HCT116 (cell line): Measurements from ENCODE around the gene FGD3. TPM values are rescaled to one million over a fixed set of nuclear protein-coding genes. Genes with fewer than 3 reads are reported as not detected.
A peak's percentile ranks its signal among the peaks of the same experiment; 100 is the strongest.

Source experiments
- ATAC-seq: fragments of 200-7000 bp; cut with Tn5 transposase; 2 replicates; pipeline ENCODE4 v1.9.1; 2020; ENCODE audit warnings: mild to moderate bottlenecking, moderate library complexity
- BruUV-seq: library from RNA; stranded (reverse); fragments of 400-500 nt; replicated peaks from 2 replicates; lab custom pipeline; 2021; lab: Mats Ljungman, UMichigan
- CTCF ChIA-PET: fragments of 300-600 bp; sonication (Branson Sonifier 250); formaldehyde crosslinking; loops from one replicate; lab custom pipeline; 2021; ENCODE audit warnings: antibody characterized with exemption; lab: Charles Lee
- POLR2A ChIA-PET: fragments of 300-600, 350-600 bp; sonication (Branson Sonifier 250); formaldehyde crosslinking; loops from one replicate; lab custom pipeline; 2021; ENCODE audit warnings: antibody characterized with exemption; lab: Charles Lee
- RAD21 ChIA-PET, 2 experiments: fragments of 300-600 bp; sonication (Branson Sonifier 250); formaldehyde crosslinking; loops; one replicate each; lab custom pipeline; 2023; ENCODE audit warnings: low total read pairs in 2 of 2; ENCODE audit not compliant: uncharacterized antibody in 2 of 2, unreplicated experiment in 2 of 2, low non-redundant PET in 1 of 2; lab: Charles Lee
- DNase-seq: peaks from one replicate; pipeline ENCODE4 v3.0.0-alpha.2; 2010; ENCODE audit warnings: low read depth, low spot score
- H2AFZ ChIP-seq: fragments of 200-600 bp; shearing (Covaris generic), sonication (generic); 2 replicates; pipeline ENCODE4 v1.6.1; 2017; ENCODE audit warnings: low read depth, mixed run types, mixed read lengths, antibody characterized with exemption, low read length; ENCODE audit not compliant: poor library complexity, severe bottlenecking
- H3K27ac ChIP-seq: 2 replicates; pipeline ENCODE4 v1.5.1; 2012; ENCODE audit warnings: low read depth, low read length
- H3K27me3 ChIP-seq: fragments of 200-600 bp; sonication (generic); 2 replicates; pipeline ENCODE4 v1.6.1; 2016; ENCODE audit warnings: mixed run types, low read length, mixed read lengths; ENCODE audit not compliant: insufficient read depth
- H3K36me3 ChIP-seq, 2 experiments: fragments of 200-500 bp in 1 of 2; fragments of 200-600 bp in 1 of 2; sonication (Bioruptor generic) in 1 of 2; sonication (generic) in 1 of 2; 2 replicates each; pipeline versions ENCODE4 v1.5.1 to v1.6.1; 2014 to 2016; ENCODE audit warnings: low read length in 2 of 2, inconsistent platforms in 1 of 2, mixed read lengths in 1 of 2, mixed run types in 1 of 2; ENCODE audit not compliant: insufficient read depth in 2 of 2, control insufficient read depth in 1 of 2
- H3K4me1 ChIP-seq, 2 experiments: fragments of 200-600 bp in 1 of 2; sonication (generic) in 1 of 2; 2 replicates each; pipeline versions ENCODE4 v1.5.1 to v1.6.1; 2012 to 2017; ENCODE audit warnings: low read length in 2 of 2, inconsistent platforms in 1 of 2, mild to moderate bottlenecking in 1 of 2, mixed read lengths in 1 of 2, mixed run types in 1 of 2, moderate library complexity in 1 of 2; ENCODE audit not compliant: insufficient read depth in 2 of 2, control insufficient read depth in 1 of 2
- H3K4me2 ChIP-seq: fragments of 200-600 bp; sonication (generic); 2 replicates; pipeline ENCODE4 v1.6.1; 2017; ENCODE audit warnings: mixed run types, low read length, mixed read lengths
- H3K4me3 ChIP-seq, 2 experiments: fragments of 200-600 bp in 1 of 2; sonication (generic) in 1 of 2; replicated peaks in 1 of 2; 2 replicates each; pipeline ENCODE4 v1.5.1; 2011 to 2016; ENCODE audit warnings: low read length in 2 of 2, control low read depth in 1 of 2, low read depth in 1 of 2, mild to moderate bottlenecking in 1 of 2, mixed read lengths in 1 of 2, mixed run types in 1 of 2
- H3K79me2 ChIP-seq: fragments of 200-600 bp; sonication (generic); 2 replicates; pipeline ENCODE4 v1.6.1; 2017; ENCODE audit warnings: mild to moderate bottlenecking, mixed run types, low read length, moderate library complexity, mixed read lengths; ENCODE audit not compliant: insufficient read depth
- H3K9ac ChIP-seq: fragments of 200-600 bp; sonication (generic); 2 replicates; pipeline ENCODE4 v1.6.1; 2016; ENCODE audit warnings: low read length, mixed read lengths
- H3K9me2 ChIP-seq: fragments of 200-600 bp; sonication (generic), shearing (Covaris generic); 2 replicates; pipeline ENCODE4 v1.6.1; 2017; ENCODE audit warnings: mixed run types, mild to moderate bottlenecking, moderate library complexity; ENCODE audit not compliant: insufficient read depth
- H3K9me3 ChIP-seq, 2 experiments: fragments of 200-500 bp in 1 of 2; fragments of 200-600 bp in 1 of 2; sonication (Bioruptor generic) in 1 of 2; sonication (generic) in 1 of 2; 2 replicates each; pipeline ENCODE4 v1.6.1; 2014 to 2017; ENCODE audit warnings: low read length in 2 of 2, mixed read lengths in 2 of 2, inconsistent platforms in 1 of 2, low read depth in 1 of 2, mild to moderate bottlenecking in 1 of 2, mixed run types in 1 of 2, moderate library complexity in 1 of 2; ENCODE audit not compliant: control insufficient read depth in 1 of 2, insufficient read depth in 1 of 2
- H4K20me1 ChIP-seq: fragments of 200-600 bp; sonication (generic), shearing (Covaris generic); 2 replicates; pipeline ENCODE4 v1.6.1; 2017; ENCODE audit warnings: mixed run types, mild to moderate bottlenecking, moderate library complexity; ENCODE audit not compliant: insufficient read depth
- FOSL1 ChIP-seq: IDR thresholded peaks from 2 replicates; pipeline ENCODE4 v1.6.1; 2012; ENCODE audit warnings: low read depth
- POLR2A ChIP-seq: IDR thresholded peaks from 2 replicates; pipeline ENCODE4 v1.7.0; 2011; ENCODE audit warnings: borderline replicate concordance; ENCODE audit not compliant: insufficient read depth, insufficient read length; ENCODE audit errors: extremely low read depth
- RAD21 ChIP-seq: IDR thresholded peaks from 2 replicates; pipeline ENCODE4 v1.6.1; 2012; ENCODE audit warnings: low read depth, mild to moderate bottlenecking
- SIN3A ChIP-seq: IDR thresholded peaks from 2 replicates; pipeline ENCODE4 v1.6.1; 2012; ENCODE audit warnings: low read depth
- intact Hi-C: fragments of 100-400 bp; cut with micrococcal nuclease; formaldehyde crosslinking; loops from 2 replicates; pipeline ENCODE4 v1.10.0; 2022
- total RNA-seq: library from RNA; stranded (reverse); gene quantifications from one replicate; pipeline ENCODE4 v1.2.1, GENCODE V29; 2021; ENCODE audit not compliant: unreplicated experiment
- TF ChIP-seq, protein P1 (sequence below): IDR thresholded peaks from 2 replicates; pipeline ENCODE4 v1.6.1; 2011; ENCODE audit warnings: mild to moderate bottlenecking, low read length, moderate library complexity; ENCODE audit not compliant: insufficient replicate concordance; ENCODE audit errors: extremely low read depth
- TF ChIP-seq, protein P2 (sequence below): IDR thresholded peaks from 2 replicates; pipeline ENCODE4 v1.6.1; 2012
- TF ChIP-seq, protein P3 (sequence below): IDR thresholded peaks from 2 replicates; pipeline ENCODE4 v1.6.1; 2012; ENCODE audit warnings: low read depth
- TF ChIP-seq, protein P4 (sequence below), 3 experiments: fragments of 200-600 bp in 1 of 3; sonication (generic) in 1 of 3; IDR thresholded peaks in 2 of 3; conservative IDR thresholded peaks in 1 of 3; 2 replicates each; pipeline ENCODE4 v1.5.1; 2012 to 2017; ENCODE audit warnings: low read depth in 2 of 3, low read length in 2 of 3, antibody characterized with exemption in 1 of 3, borderline replicate concordance in 1 of 3, control low read depth in 1 of 3, mild to moderate bottlenecking in 1 of 3, mixed read lengths in 1 of 3, mixed run types in 1 of 3, moderate library complexity in 1 of 3; ENCODE audit not compliant: insufficient read depth in 1 of 3

FGD3 gene
- total RNA-seq, 1 experiment from 2014 or later, result 3.3 TPM

DNA sequence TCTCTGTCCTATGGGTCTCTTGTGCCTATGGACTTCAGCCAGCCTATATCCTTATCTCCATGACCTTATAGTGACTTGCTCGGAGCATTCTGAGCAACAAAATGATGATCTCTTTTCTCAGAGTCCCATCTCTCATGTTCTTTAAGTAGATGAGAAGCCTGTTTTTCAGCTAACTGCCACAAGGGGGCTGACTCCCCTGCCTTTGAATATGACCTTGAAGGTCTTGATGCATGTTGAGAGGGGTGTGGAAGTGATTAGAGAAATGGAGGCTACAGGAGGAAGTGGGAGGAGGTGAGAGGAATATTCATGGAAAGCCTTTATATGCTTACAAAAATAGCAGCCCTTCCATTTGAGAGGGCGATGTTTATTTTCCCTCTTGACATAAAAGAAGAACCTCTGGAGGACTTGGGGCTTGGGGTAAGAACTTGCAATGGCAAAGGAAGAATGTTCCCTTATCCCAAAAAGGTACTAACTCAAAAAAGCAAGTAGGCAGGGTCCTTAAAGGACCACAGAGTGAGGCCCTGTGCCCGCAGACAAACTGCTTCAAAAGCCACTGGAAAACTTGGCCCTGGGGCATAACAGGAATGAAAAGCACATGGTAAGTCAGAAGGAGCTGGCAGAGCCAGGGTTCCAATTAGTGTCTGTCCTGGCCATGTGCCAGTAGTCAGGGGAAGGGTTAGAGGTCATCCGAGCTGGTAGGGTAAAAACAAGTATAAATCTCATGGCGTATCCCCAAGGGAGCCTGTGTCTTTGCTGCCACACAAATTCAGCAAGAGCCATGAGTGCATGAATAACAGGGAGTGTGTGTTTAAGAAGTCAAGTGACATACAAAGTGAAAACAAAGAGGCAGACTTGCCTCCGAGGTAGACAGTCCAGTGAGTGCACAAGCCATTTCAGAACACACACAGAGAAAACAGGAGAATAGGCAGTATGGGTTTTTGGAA, 39.1 kb downstream of the FGD3 start:
- no peaks in the 10 kb centered on the region for H3K79me2 ChIP-seq
- H3K9me2 ChIP-seq, result no peaks in the 10 kb centered on the region
- H3K27ac ChIP-seq, result no peak overlapping the region
- TF ChIP-seq FOSL1 (no peak), RAD21 (peak; percentile 18; the same call in 1 of the 2 replicates), POLR2A (no peak), SIN3A (no peak)
- TF ChIP-seq, protein P1, sequence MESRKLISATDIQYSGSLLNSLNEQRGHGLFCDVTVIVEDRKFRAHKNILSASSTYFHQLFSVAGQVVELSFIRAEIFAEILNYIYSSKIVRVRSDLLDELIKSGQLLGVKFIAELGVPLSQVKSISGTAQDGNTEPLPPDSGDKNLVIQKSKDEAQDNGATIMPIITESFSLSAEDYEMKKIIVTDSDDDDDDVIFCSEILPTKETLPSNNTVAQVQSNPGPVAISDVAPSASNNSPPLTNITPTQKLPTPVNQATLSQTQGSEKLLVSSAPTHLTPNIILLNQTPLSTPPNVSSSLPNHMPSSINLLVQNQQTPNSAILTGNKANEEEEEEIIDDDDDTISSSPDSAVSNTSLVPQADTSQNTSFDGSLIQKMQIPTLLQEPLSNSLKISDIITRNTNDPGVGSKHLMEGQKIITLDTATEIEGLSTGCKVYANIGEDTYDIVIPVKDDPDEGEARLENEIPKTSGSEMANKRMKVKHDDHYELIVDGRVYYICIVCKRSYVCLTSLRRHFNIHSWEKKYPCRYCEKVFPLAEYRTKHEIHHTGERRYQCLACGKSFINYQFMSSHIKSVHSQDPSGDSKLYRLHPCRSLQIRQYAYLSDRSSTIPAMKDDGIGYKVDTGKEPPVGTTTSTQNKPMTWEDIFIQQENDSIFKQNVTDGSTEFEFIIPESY, result no peak
- TF ChIP-seq, protein P2, sequence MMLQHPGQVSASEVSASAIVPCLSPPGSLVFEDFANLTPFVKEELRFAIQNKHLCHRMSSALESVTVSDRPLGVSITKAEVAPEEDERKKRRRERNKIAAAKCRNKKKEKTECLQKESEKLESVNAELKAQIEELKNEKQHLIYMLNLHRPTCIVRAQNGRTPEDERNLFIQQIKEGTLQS, result no peak
- TF ChIP-seq, protein P3, sequence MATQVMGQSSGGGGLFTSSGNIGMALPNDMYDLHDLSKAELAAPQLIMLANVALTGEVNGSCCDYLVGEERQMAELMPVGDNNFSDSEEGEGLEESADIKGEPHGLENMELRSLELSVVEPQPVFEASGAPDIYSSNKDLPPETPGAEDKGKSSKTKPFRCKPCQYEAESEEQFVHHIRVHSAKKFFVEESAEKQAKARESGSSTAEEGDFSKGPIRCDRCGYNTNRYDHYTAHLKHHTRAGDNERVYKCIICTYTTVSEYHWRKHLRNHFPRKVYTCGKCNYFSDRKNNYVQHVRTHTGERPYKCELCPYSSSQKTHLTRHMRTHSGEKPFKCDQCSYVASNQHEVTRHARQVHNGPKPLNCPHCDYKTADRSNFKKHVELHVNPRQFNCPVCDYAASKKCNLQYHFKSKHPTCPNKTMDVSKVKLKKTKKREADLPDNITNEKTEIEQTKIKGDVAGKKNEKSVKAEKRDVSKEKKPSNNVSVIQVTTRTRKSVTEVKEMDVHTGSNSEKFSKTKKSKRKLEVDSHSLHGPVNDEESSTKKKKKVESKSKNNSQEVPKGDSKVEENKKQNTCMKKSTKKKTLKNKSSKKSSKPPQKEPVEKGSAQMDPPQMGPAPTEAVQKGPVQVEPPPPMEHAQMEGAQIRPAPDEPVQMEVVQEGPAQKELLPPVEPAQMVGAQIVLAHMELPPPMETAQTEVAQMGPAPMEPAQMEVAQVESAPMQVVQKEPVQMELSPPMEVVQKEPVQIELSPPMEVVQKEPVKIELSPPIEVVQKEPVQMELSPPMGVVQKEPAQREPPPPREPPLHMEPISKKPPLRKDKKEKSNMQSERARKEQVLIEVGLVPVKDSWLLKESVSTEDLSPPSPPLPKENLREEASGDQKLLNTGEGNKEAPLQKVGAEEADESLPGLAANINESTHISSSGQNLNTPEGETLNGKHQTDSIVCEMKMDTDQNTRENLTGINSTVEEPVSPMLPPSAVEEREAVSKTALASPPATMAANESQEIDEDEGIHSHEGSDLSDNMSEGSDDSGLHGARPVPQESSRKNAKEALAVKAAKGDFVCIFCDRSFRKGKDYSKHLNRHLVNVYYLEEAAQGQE, result no peak
- TF ChIP-seq, protein P4, sequence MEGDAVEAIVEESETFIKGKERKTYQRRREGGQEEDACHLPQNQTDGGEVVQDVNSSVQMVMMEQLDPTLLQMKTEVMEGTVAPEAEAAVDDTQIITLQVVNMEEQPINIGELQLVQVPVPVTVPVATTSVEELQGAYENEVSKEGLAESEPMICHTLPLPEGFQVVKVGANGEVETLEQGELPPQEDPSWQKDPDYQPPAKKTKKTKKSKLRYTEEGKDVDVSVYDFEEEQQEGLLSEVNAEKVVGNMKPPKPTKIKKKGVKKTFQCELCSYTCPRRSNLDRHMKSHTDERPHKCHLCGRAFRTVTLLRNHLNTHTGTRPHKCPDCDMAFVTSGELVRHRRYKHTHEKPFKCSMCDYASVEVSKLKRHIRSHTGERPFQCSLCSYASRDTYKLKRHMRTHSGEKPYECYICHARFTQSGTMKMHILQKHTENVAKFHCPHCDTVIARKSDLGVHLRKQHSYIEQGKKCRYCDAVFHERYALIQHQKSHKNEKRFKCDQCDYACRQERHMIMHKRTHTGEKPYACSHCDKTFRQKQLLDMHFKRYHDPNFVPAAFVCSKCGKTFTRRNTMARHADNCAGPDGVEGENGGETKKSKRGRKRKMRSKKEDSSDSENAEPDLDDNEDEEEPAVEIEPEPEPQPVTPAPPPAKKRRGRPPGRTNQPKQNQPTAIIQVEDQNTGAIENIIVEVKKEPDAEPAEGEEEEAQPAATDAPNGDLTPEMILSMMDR (IDR thresholded peaks at IDR 0.05 in 2 of 3, conservative IDR thresholded peaks at IDR 0.05 in 1 of 3; ENCODE audit: borderline replicate concordance in 1 of 3, insufficient read depth in 1 of 3, low read depth in 2 of 3, low read length in 2 of 3), result peak in 2 of 3 experiments; percentile 58 to 68; a peak in 4 of 6 replicates
- TF ChIP-seq, all 23 proteins: peak for 2
- intact Hi-C loops, result no loop called here
- H3K4me1 ChIP-seq, result peaks cover 0 to 9% of the 10 kb centered on the region in 2 experiments; a peak in 1 of 4 replicates
- ChIA-PET CTCF (interaction anchor here (1.7 kb wide), 1 partner anchor 17 kb away, joined by 5 read pairs; no protein-coding TSS in a partner anchor), POLR2A (no interaction called here), RAD21 (no interaction called here)
- H2AFZ ChIP-seq, result no peak overlapping the region
- H3K9ac ChIP-seq, result no peak overlapping the region
- H3K4me3 ChIP-seq, result no peak overlapping the region
- H3K4me2 ChIP-seq, result no peak overlapping the region
- BruUV-seq, result no TSS peak
- H4K20me1 ChIP-seq, result no peaks in the 10 kb centered on the region
- peak; percentile 52; the same call in 1 of the 2 replicates for ATAC-seq
- no peak for DNase-seq
- H3K36me3 ChIP-seq, result no peaks in the 10 kb centered on the region
- H3K9me3 ChIP-seq, result peaks cover 16 to 22% of the 10 kb centered on the region in 2 experiments; a peak in 3 of 4 replicates
- no peaks in the 10 kb centered on the region for H3K27me3 ChIP-seq
